HepG2 (cell line): ENCODE results near the gene ALDH1A2. TPM values are rescaled to one million over a fixed set of nuclear protein-coding genes. Genes with fewer than 3 reads are reported as not detected.

Experiments used
- ATF7-NPFF ChIP-seq: sonication (generic); formaldehyde crosslinking; IDR thresholded peaks from 2 replicates; pipeline ENCODE4 v1.8.1; 2023; ENCODE audit warnings: mild to moderate bottlenecking, low read depth, missing genetic modification reagents, moderate library complexity
- GABPB1 ChIP-seq: IDR thresholded peaks from 2 replicates; pipeline ENCODE4 v1.6.1; 2016; ENCODE audit warnings: mild to moderate bottlenecking, missing genetic modification reagents, moderate library complexity, missing compliant biosample characterization
- GPN1 ChIP-seq: sonication (generic); formaldehyde crosslinking; IDR thresholded peaks from 2 replicates; pipeline ENCODE4 v1.5.1; 2020; ENCODE audit warnings: missing genetic modification reagents, borderline replicate concordance
- MAF1 ChIP-seq: sonication (generic); formaldehyde crosslinking; IDR thresholded peaks from 2 replicates; pipeline ENCODE4 v1.5.0; 2020; ENCODE audit warnings: missing genetic modification reagents, borderline replicate concordance
- NONO ChIP-seq, 2 experiments: fragments of 450-650 bp in 1 of 2; sonication (generic) in 1 of 2; formaldehyde crosslinking in 1 of 2; IDR thresholded peaks in 1 of 2; conservative IDR thresholded peaks in 1 of 2; 2 replicates each; pipeline versions ENCODE4 v1.6.1 to v1.8.0; 2017 to 2022; ENCODE audit warnings: mild to moderate bottlenecking in 1 of 2, missing genetic modification reagents in 1 of 2, moderate library complexity in 1 of 2
- RNF2 ChIP-seq: fragments of 450-650 bp; conservative IDR thresholded peaks from 2 replicates; pipeline ENCODE4 v1.6.1; 2016; ENCODE audit warnings: low read depth
- SP1 ChIP-seq, 2 experiments: fragments of 450-650 bp in 1 of 2; sonication (generic) in 1 of 2; formaldehyde crosslinking in 1 of 2; IDR thresholded peaks; 2 replicates each; pipeline versions ENCODE4 v1.4.0 to v1.6.1; 2016 to 2020; ENCODE audit warnings: missing genetic modification reagents in 1 of 2
- SRF ChIP-seq: IDR thresholded peaks from 2 replicates; pipeline ENCODE4 v1.6.1; 2011; ENCODE audit warnings: mild to moderate bottlenecking, low read depth, low read length, moderate library complexity
- STAG1 ChIP-seq: sonication (generic); formaldehyde crosslinking; IDR thresholded peaks from 2 replicates; pipeline ENCODE4 v1.4.0; 2020; ENCODE audit warnings: missing genetic modification reagents
- YY1 ChIP-seq: IDR thresholded peaks from 2 replicates; pipeline ENCODE4 v1.6.1; 2011; ENCODE audit warnings: low read length, low read depth, moderate library complexity, mild to moderate bottlenecking; ENCODE audit not compliant: insufficient read depth, insufficient replicate concordance
- ZNF205 ChIP-seq: IDR thresholded peaks from 2 replicates; pipeline ENCODE4 v1.6.1; 2018; ENCODE audit warnings: missing biosample characterization, missing genetic modification reagents
- ZNF350 ChIP-seq: sonication (generic); formaldehyde crosslinking; IDR thresholded peaks from 2 replicates; pipeline ENCODE4 v1.4.0; 2020; ENCODE audit warnings: mild to moderate bottlenecking, low read depth, missing genetic modification reagents, borderline replicate concordance
- ZNF607 ChIP-seq: sonication (generic); formaldehyde crosslinking; IDR thresholded peaks from 2 replicates; pipeline ENCODE4 v1.5.1; 2020; ENCODE audit warnings: missing genetic modification reagents, mild to moderate bottlenecking, borderline replicate concordance
- ZSCAN9 ChIP-seq: IDR thresholded peaks from 2 replicates; pipeline ENCODE4 v1.6.1; 2016; ENCODE audit warnings: borderline replicate concordance
- polyA plus RNA-seq, 8 experiments: library from polyadenylated mRNA; depleted of rRNA in 3 of 8; stranded (reverse) in 7 of 8; unstranded in 1 of 8; fragments of >200 nt; fragmentation: Illumina TruSeq in 4 of 8; extraction: Trizol in 4 of 8; gene quantifications; 2 replicates each; pipeline versions ENCODE4 v1.2.1 to v1.2.3, GENCODE V29; 2011 to 2016; ENCODE audit warnings: low read depth in 4 of 8, missing spikeins in 1 of 8, mixed read lengths in 1 of 8; ENCODE audit not compliant: insufficient read depth in 1 of 8
- total RNA-seq, 5 experiments: library from RNA; depleted of rRNA; stranded (reverse); fragments of >200 nt; fragmentation: Illumina TruSeq; extraction: Trizol; gene quantifications; 2 replicates each; pipeline ENCODE4 v1.2.3, GENCODE V29; 2016; ENCODE audit warnings: low read depth in 1 of 5
- TF ChIP-seq, protein P1 (sequence below): sonication (generic); formaldehyde crosslinking; IDR thresholded peaks from 2 replicates; pipeline ENCODE4 v1.4.0; 2020; ENCODE audit warnings: missing genetic modification reagents
- TF ChIP-seq, protein P2 (sequence below): sonication (generic); formaldehyde crosslinking; IDR thresholded peaks from 2 replicates; pipeline ENCODE4 v1.8.1; 2023; ENCODE audit warnings: missing genetic modification reagents, inconsistent platforms, borderline replicate concordance
- TF ChIP-seq, protein P3 (sequence below): sonication (generic); formaldehyde crosslinking; IDR thresholded peaks from 2 replicates; pipeline ENCODE4 v1.4.0; 2020; ENCODE audit warnings: missing genetic modification reagents
- TF ChIP-seq, protein P4 (sequence below): sonication (generic); formaldehyde crosslinking; IDR thresholded peaks from 2 replicates; pipeline ENCODE4 v1.4.0; 2020; ENCODE audit warnings: missing genetic modification reagents
- TF ChIP-seq, protein P5 (sequence below): sonication (generic); formaldehyde crosslinking; IDR thresholded peaks from 2 replicates; pipeline ENCODE4 v1.5.0; 2020; ENCODE audit warnings: missing genetic modification reagents

Gene ALDH1A2
- total and polyA plus RNA-seq, 2 of the 13 experiments (the other 11 are each of a cell fraction or from before 2014, with no cell fraction given): 0.64 to 0.90 TPM

DNA sequence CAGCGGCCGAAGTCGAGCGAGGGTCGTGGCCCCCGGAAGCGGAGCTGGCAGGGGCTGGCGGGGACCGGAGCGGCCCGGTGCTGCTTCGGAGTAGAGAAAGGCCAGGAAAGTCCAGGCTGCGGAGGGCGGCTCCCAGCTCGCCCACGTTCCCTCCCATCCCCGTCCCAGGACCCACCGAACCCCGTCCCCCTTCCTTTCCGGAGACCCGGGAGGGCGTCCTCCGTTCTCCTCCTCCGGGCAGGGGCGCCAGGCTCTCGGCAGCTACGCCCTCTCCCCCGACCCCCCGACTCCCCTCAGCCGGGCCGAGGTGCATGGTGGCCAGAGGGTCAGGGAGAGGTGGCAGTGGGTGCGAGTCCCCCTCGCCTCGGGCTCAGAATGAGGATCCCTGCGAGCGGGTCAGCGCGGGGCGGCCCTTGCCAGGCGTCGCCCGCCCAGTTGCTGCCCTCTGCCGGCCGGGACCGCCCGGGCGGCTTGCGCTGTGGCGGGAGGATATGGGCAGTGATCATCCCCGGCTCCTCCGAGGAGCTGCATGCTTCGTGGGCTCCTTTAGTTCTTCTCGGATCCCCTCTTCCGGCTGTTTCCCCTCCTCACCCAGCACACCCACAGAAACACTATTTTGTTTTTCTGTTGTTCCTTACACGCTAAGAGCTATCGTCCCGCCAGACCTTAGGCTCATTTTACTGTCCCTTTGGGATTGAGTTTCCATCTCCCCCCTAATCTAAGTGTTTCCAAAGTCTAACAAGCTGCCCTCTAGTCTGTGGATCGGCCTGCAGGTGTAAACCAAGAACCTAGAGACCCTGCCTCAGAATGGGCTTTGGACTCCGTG is 744 bp upstream of the ALDH1A2 start (continued):
- TF ChIP-seq, protein P1, sequence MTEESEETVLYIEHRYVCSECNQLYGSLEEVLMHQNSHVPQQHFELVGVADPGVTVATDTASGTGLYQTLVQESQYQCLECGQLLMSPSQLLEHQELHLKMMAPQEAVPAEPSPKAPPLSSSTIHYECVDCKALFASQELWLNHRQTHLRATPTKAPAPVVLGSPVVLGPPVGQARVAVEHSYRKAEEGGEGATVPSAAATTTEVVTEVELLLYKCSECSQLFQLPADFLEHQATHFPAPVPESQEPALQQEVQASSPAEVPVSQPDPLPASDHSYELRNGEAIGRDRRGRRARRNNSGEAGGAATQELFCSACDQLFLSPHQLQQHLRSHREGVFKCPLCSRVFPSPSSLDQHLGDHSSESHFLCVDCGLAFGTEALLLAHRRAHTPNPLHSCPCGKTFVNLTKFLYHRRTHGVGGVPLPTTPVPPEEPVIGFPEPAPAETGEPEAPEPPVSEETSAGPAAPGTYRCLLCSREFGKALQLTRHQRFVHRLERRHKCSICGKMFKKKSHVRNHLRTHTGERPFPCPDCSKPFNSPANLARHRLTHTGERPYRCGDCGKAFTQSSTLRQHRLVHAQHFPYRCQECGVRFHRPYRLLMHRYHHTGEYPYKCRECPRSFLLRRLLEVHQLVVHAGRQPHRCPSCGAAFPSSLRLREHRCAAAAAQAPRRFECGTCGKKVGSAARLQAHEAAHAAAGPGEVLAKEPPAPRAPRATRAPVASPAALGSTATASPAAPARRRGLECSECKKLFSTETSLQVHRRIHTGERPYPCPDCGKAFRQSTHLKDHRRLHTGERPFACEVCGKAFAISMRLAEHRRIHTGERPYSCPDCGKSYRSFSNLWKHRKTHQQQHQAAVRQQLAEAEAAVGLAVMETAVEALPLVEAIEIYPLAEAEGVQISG: 0 out of 2 replicates have a peak, but pooled peaks have one; percentile 16
- TF ChIP-seq ZNF350 (CRISPR knock-in tag): no peak
- TF ChIP-seq, protein P2, sequence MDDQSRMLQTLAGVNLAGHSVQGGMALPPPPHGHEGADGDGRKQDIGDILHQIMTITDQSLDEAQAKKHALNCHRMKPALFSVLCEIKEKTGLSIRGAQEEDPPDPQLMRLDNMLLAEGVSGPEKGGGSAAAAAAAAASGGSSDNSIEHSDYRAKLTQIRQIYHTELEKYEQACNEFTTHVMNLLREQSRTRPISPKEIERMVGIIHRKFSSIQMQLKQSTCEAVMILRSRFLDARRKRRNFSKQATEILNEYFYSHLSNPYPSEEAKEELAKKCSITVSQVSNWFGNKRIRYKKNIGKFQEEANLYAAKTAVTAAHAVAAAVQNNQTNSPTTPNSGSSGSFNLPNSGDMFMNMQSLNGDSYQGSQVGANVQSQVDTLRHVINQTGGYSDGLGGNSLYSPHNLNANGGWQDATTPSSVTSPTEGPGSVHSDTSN (CRISPR knock-in tag): no peak
- TF ChIP-seq SP1 (IDR thresholded peaks at IDR 0.05): no peak
- no peak for TF ChIP-seq SP1 (CRISPR knock-in tag; IDR thresholded peaks at IDR 0.05)
- peak; percentile 37; the same call in 1 of the 2 replicates for TF ChIP-seq ZNF607 (CRISPR knock-in tag)
- TF ChIP-seq RNF2: no peak
- no peak for TF ChIP-seq ATF7-NPFF (CRISPR knock-in tag)
- TF ChIP-seq, protein P3, sequence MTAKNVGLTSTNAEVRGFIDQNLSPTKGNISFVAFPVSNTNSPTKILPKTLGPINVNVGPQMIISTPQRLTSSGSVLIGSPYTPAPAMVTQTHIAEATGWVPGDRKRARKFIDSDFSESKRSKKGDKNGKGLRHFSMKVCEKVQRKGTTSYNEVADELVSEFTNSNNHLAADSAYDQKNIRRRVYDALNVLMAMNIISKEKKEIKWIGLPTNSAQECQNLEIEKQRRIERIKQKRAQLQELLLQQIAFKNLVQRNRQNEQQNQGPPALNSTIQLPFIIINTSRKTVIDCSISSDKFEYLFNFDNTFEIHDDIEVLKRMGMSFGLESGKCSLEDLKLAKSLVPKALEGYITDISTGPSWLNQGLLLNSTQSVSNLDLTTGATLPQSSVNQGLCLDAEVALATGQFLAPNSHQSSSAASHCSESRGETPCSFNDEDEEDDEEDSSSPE (CRISPR knock-in tag): peak; percentile 22; the same call in 1 of the 2 replicates
- TF ChIP-seq ZNF205 (CRISPR knock-in tag): no peak
- peak; percentile 58; the same call in 1 of the 2 replicates for TF ChIP-seq GABPB1 (CRISPR knock-in tag)
- TF ChIP-seq YY1: peak; percentile 19
- no peak for TF ChIP-seq NONO (IDR thresholded peaks at IDR 0.05)
- peak; percentile 47; the same call in 1 of the 2 replicates for TF ChIP-seq NONO (CRISPR knock-in tag; conservative IDR thresholded peaks at IDR 0.05)
- peak; percentile 61 for TF ChIP-seq STAG1 (CRISPR knock-in tag)
- TF ChIP-seq ZSCAN9 (CRISPR knock-in tag): no peak
- no peak for TF ChIP-seq SRF
- TF ChIP-seq, protein P4, sequence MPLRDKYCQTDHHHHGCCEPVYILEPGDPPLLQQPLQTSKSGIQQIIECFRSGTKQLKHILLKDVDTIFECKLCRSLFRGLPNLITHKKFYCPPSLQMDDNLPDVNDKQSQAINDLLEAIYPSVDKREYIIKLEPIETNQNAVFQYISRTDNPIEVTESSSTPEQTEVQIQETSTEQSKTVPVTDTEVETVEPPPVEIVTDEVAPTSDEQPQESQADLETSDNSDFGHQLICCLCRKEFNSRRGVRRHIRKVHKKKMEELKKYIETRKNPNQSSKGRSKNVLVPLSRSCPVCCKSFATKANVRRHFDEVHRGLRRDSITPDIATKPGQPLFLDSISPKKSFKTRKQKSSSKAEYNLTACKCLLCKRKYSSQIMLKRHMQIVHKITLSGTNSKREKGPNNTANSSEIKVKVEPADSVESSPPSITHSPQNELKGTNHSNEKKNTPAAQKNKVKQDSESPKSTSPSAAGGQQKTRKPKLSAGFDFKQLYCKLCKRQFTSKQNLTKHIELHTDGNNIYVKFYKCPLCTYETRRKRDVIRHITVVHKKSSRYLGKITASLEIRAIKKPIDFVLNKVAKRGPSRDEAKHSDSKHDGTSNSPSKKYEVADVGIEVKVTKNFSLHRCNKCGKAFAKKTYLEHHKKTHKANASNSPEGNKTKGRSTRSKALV (CRISPR knock-in tag): no peak
- TF ChIP-seq MAF1 (CRISPR knock-in tag): 0 out of 2 replicates have a peak, but pooled peaks have one; percentile 27
- TF ChIP-seq, protein P5, sequence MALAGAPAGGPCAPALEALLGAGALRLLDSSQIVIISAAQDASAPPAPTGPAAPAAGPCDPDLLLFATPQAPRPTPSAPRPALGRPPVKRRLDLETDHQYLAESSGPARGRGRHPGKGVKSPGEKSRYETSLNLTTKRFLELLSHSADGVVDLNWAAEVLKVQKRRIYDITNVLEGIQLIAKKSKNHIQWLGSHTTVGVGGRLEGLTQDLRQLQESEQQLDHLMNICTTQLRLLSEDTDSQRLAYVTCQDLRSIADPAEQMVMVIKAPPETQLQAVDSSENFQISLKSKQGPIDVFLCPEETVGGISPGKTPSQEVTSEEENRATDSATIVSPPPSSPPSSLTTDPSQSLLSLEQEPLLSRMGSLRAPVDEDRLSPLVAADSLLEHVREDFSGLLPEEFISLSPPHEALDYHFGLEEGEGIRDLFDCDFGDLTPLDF: 0 out of 2 replicates have a peak, but pooled peaks have one; percentile 34
- no peak for TF ChIP-seq GPN1 (CRISPR knock-in tag)
